Sigmoid colon (tissue), 7 donors: ENCODE data around the gene SYT9. TPM values are rescaled to one million over a fixed set of nuclear protein-coding genes. Genes with fewer than 3 reads are reported as not detected.
"Not testable (repeated sequence)": the region's sequence is repeated elsewhere in the genome, so short reads cannot be mapped to it uniquely, and the experiment has no call there.

Source experiments
- DNase-seq: peaks from one replicate; pipeline ENCODE4 v3.0.0-alpha.2; 2019
- H3K27ac ChIP-seq, 4 donors: fragments of 200-600 bp; sonication (generic); one replicate each; pipeline ENCODE4 v1.5.1; 2016 to 2019; ENCODE audit warnings: mild to moderate bottlenecking in 1 of 4
- H3K27me3 ChIP-seq, 3 donors: fragments of 200-600 bp; sonication (generic); one replicate each; pipeline ENCODE4 v1.5.1; 2019; ENCODE audit warnings: mild to moderate bottlenecking in 1 of 3
- H3K36me3 ChIP-seq, 4 donors: fragments of 200-600 bp; sonication (generic); one replicate each; pipeline ENCODE4 v1.5.1; 2016 to 2019
- H3K4me1 ChIP-seq, 4 donors: fragments of 200-600 bp; sonication (generic); one replicate each; pipeline ENCODE4 v1.5.1; 2017 to 2019
- H3K4me3 ChIP-seq, 4 donors: fragments of 200-600 bp; sonication (generic); one replicate each; pipeline ENCODE4 v1.5.1; 2017 to 2019; ENCODE audit warnings: mild to moderate bottlenecking in 2 of 4, moderate library complexity in 1 of 4
- H3K9me3 ChIP-seq, 4 donors: fragments of 200-600 bp in 3 of 4; sonication (generic) in 3 of 4; one replicate each; pipeline versions ENCODE4 v1.5.1 to v1.6.1; 2013 to 2019
- CTCF ChIP-seq, 4 experiments: fragments of 450-650 bp in 3 of 4; fragments of 200-600 bp in 1 of 4; IDR thresholded peaks; one replicate each; pipeline ENCODE4 v1.5.1; 2016 to 2019; ENCODE audit warnings: antibody characterized with exemption in 4 of 4, mild to moderate bottlenecking in 3 of 4, moderate library complexity in 2 of 4
- EP300 ChIP-seq, 4 donors: sonication (generic); formaldehyde crosslinking; IDR thresholded peaks; one replicate each; pipeline ENCODE4 v1.6.1; 2017; ENCODE audit warnings: antibody characterized with exemption in 4 of 4
- POLR2A ChIP-seq, 2 donors: fragments of 450-650 bp; IDR thresholded peaks; one replicate each; pipeline ENCODE4 v1.6.1; 2016; ENCODE audit warnings: antibody characterized with exemption in 2 of 2, mild to moderate bottlenecking in 2 of 2, moderate library complexity in 2 of 2
- POLR2AphosphoS5 ChIP-seq, 4 donors: sonication (generic); formaldehyde crosslinking; IDR thresholded peaks; one replicate each; pipeline ENCODE4 v1.6.1; 2017; ENCODE audit warnings: antibody characterized with exemption in 4 of 4
- WGBS, 2 donors: extraction: QIAGEN DNeasy Blood & Tissue Kit; methylation state at CpG; one replicate each; pipeline ENCODE4 v1.1.7; 2013; 5-methylcytosine and 5-hydroxymethylcytosine counted together
- intact Hi-C: fragments of 100-400 bp; cut with DNase I; formaldehyde crosslinking; loops from one replicate; pipeline ENCODE4 v1.15.1; 2023
- polyA plus RNA-seq, 3 donors: library from polyadenylated mRNA; stranded (reverse); fragments of 200-250 nt; gene quantifications; one replicate each; pipeline ENCODE4 v1.2.3, GENCODE V29; 2013
- total RNA-seq, 4 donors: library from RNA; depleted of rRNA; stranded (reverse); fragments of >200 nt; gene quantifications; one replicate each; pipeline ENCODE4 v1.1.0, GENCODE V29; 2016
- donor health status: healthy with polysubstance abuse.
- donor health status: Bipolar disorder and iron deficiency.
- donor health status: healthy.

SYT9 gene
- total and polyA plus RNA-seq, 7 donors, result 0.16 to 1.1 (median 0.28) TPM; not detected in 2

- H3K27ac ChIP-seq, result no peak overlapping the region
- H3K4me3 ChIP-seq, result no peak overlapping the region
- no peaks in the 10 kb centered on the region for H3K9me3 ChIP-seq
- H3K27me3 ChIP-seq, result no peaks in the 10 kb centered on the region
- H3K36me3 ChIP-seq, result no peaks in the 10 kb centered on the region
- no peaks in the 10 kb centered on the region for H3K4me1 ChIP-seq
- no peak for TF ChIP-seq CTCF (IDR thresholded peaks at IDR 0.05)
- no peak for TF ChIP-seq POLR2AphosphoS5 (IDR thresholded peaks at IDR 0.05)
- no peak for TF ChIP-seq EP300 (IDR thresholded peaks at IDR 0.05)
- TF ChIP-seq POLR2A (IDR thresholded peaks at IDR 0.05), result no peak
- intact Hi-C loops, result no loop called here
- DNase-seq, result no peak
Measured at GRCh38 chr11:7320306-7320705, 68.6 kb downstream of the SYT9 start.

DNA sequence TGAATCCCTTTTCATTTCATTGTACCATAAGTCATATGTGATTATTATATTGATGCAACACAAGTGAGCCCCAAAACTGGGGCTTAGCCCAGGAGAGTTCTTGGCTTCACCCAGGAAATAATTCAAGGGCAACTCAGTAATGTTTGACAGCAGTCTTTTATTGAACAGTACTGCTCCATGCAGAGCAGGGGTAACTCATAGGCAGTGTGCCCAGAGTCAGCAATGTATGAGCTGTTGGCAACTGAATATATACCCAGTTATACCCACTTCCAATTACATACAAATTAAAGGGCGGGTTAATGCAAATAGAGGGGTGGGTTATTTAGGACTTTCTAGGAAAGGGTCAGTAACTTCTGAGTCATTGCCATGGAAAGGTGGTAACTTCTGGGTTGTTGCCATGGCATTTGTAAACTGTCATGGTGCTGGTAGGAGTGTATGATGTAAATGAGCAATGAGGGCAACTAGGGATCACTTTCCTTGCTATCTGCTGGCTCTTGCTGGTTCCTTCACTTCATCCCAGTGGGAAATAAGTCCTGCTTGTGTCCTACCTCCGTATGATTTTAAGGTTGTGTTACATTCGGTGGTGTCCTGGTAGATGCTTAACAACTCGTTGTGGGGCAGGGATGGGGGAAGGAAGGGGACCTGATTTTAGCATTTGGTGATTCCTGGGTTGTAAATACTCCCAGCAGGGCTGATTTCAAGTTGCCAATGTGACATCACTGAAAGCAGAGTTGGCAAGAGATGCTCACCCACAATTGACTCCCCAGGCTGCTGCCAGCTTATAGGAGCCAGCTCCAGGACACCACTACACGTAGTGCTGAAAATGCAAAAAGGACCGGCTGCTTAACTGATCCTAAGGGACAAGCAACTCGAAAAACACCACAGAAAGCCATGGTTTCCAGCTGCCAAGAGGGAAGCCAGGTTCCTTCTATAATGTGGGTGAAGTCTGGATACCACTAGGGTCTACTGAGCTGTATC, 70.1 kb downstream of the SYT9 start:
- TF ChIP-seq POLR2A (IDR thresholded peaks at IDR 0.05) (no peak), EP300 (IDR thresholded peaks at IDR 0.05) (no peak), CTCF (IDR thresholded peaks at IDR 0.05) (no peak), POLR2AphosphoS5 (IDR thresholded peaks at IDR 0.05) (no peak)

DNA sequence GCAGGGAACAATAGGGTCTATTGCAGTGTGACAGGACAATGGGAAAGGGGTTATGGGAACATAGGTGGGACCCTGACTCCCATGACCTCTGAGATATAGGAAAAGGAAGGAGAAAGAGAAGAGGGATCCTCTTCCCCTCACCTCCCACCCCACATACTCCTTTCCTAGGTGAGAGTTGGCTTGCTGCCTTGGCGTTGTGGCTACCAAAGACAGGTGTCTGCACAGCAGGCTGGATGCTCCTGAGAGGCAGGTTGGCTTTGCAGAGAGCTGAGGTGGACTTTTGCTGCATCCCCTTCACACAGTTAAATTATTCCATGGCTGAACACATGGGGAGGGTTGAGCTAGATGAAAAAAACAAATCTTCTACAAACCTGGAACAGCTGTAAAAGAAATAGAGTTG, 80.7 kb downstream of the SYT9 start:
- DNase-seq, result no peak
- WGBS, 2 donors, result 74 to 85% methylated on average over 1 of the region's 1 CpG
- TF ChIP-seq POLR2AphosphoS5 (IDR thresholded peaks at IDR 0.05), result no peak
- TF ChIP-seq CTCF (IDR thresholded peaks at IDR 0.05), result no peak
- TF ChIP-seq POLR2A (IDR thresholded peaks at IDR 0.05), result no peak
- no peak for TF ChIP-seq EP300 (IDR thresholded peaks at IDR 0.05)

More for the DNA sequence above, 70.1 kb downstream of the SYT9 start:
- Histone ChIP-seq H3K9me3 (no peaks in the 10 kb centered on the region), H3K27me3 (no peaks in the 10 kb centered on the region), H3K4me3 (no peak overlapping the region), H3K36me3 (no peaks in the 10 kb centered on the region), H3K4me1 (no peaks in the 10 kb centered on the region), H3K27ac (no peak overlapping the region)
- no peak for DNase-seq
- intact Hi-C loops, result no loop called here
- WGBS, 2 donors, result 61 to 70% methylated on average over 7 of the region's 7 CpGs

DNA sequence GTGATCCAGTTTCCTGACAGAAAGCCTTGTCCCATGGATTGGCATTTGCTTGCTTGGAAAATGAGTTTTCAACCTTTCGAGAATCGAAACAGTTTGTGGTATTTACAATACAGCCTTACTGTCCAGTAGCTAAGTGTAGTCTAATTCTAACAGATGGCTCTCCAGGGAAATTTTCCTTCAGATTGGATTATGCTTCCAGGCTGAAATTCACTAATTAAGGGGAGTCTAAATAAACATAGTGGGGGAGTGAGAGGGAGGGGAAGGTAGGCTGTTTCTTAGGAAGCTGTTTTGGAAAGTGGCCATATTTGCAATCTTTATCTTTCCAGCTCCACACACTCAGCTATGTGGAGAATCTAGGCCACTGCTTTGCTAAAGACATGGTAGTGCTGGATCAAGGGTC, 81.3 kb downstream of the SYT9 start:
- Histone ChIP-seq H3K27ac (no peak overlapping the region), H3K27me3 (no peaks in the 10 kb centered on the region), H3K9me3 (no peaks in the 10 kb centered on the region), H3K4me3 (no peak overlapping the region), H3K4me1 (no peaks in the 10 kb centered on the region), H3K36me3 (no peaks in the 10 kb centered on the region)
- intact Hi-C loops, result no loop called here
- whole genome bisulfite sequencing, 2 donors, result 84 to 86% methylated on average over 2 of the region's 2 CpGs
- DNase-seq, result no peak
- TF ChIP-seq CTCF (IDR thresholded peaks at IDR 0.05) (no peak), POLR2A (IDR thresholded peaks at IDR 0.05) (no peak), POLR2AphosphoS5 (IDR thresholded peaks at IDR 0.05) (no peak), EP300 (IDR thresholded peaks at IDR 0.05) (no peak)

More for the DNA sequence above, 80.7 kb downstream of the SYT9 start:
- Histone ChIP-seq H3K9me3 (no peaks in the 10 kb centered on the region), H3K27ac (no peak overlapping the region), H3K4me3 (no peak overlapping the region), H3K36me3 (no peaks in the 10 kb centered on the region), H3K4me1 (no peaks in the 10 kb centered on the region), H3K27me3 (no peaks in the 10 kb centered on the region)
- intact Hi-C loops, result no loop called here

- H3K9me3 ChIP-seq, H3K4me3 ChIP-seq, intact Hi-C loops, H3K27me3 ChIP-seq, H3K27ac ChIP-seq, DNase-seq, H3K4me1 ChIP-seq, H3K36me3 ChIP-seq: not testable (repeated sequence)
- WGBS, 2 donors, result 67 to 86% methylated on average over 2 of the region's 2 CpGs
Measured at GRCh38 chr11:7335442-7335841, 83.7 kb downstream of the SYT9 start.
